Measurements from ENCODE around the gene TMCC3. TPM values are rescaled to one million over a fixed set of nuclear protein-coding genes. Genes with fewer than 3 reads are reported as not detected.

Gene TMCC3
- total and polyA plus RNA-seq, 2 experiments from 2014 or later: 0.11 to 0.46 TPM

- H3K4me2 ChIP-seq (ENCODE audit: unreplicated experiment): no peak overlapping the region
Observed at GRCh38 chr12:94582591-94582990, 67.8 kb downstream of the TMCC3 start.

DNA sequence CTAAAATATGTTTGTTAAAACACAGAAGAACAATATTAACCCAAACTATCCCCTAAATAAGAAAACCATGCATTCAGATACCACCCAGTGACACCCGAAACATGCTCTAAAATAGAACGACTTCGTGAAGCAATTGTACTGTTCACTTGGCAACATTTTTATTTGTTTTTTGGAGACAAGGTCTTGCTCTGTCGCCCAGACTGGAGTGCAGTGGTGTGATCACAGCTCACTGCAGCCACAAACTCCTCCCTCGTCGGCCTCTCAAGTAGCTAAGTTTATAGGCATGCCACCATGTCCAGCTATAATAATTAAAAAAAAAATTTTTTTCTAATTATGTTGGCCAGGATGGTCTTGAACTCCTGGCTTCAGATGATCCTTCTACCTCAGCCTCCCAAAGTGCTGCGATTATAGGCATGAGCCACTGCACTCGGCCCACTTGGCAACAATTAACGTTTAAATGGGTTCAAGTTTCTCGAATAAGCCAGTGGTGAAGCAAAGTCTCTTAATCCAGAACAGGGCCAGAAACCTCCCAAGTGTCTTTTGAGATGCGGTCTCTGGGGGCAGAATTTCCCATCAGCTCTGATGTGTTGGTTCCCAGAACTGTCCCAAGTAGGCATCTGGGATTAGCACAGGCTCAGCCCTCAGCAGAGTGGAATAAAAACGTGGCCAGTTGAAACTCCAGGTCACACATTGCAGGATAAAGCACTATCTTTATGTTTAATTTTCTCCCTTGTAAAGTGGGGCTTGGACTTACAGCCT is 74.5 kb downstream of the TMCC3 start:
- Histone ChIP-seq H3K4me2 (ENCODE audit: unreplicated experiment) (no peak overlapping the region), H2AFZ (no peak overlapping the region), H3K9me3 (ENCODE audit: low read depth) (no peaks in the 10 kb centered on the region), H4K20me1 (ENCODE audit: insufficient read depth) (no peaks in the 10 kb centered on the region), H3K4me3 (no peak overlapping the region), H3K9me2 (ENCODE audit: insufficient read depth) (no peaks in the 10 kb centered on the region), H3K27ac (no peak overlapping the region), H3K79me2 (ENCODE audit: insufficient read depth) (no peaks in the 10 kb centered on the region), H3K36me3 (ENCODE audit: low read depth) (no peaks in the 10 kb centered on the region), H3K9ac (no peak overlapping the region), H3K27me3 (replicated peaks; ENCODE audit: insufficient read depth) (no peaks in the 10 kb centered on the region), H3K4me1 (ENCODE audit: insufficient read depth) (no peaks in the 10 kb centered on the region), H3F3A (ENCODE audit: insufficient read depth) (no peaks in the 10 kb centered on the region)
- DNase-seq: no peak
- TF ChIP-seq EZH2 (IDR thresholded peaks at IDR 0.05; ENCODE audit: insufficient read depth, poor library complexity, severe bottlenecking) (no peak), EZH2phosphoT487 (IDR thresholded peaks at IDR 0.05; ENCODE audit: insufficient read depth, low read depth) (no peak)
- 78% methylated on average over 12 of the region's 12 CpGs for WGBS, 2 experiments (ENCODE audit: low coverage in 1 of 2, low lambda C conversion rate in 2 of 2, missing lambda C conversion rate in 2 of 2)
- in situ Hi-C loops (cut with MboI): no loop called here

More at GRCh38 chr12:94582591-94582990, 67.8 kb downstream of the TMCC3 start:
- H2AFZ ChIP-seq: no peak overlapping the region
- no peaks in the 10 kb centered on the region for H3K9me2 ChIP-seq (ENCODE audit: insufficient read depth)
- H3K79me2 ChIP-seq (ENCODE audit: insufficient read depth): no peaks in the 10 kb centered on the region
- H4K20me1 ChIP-seq (ENCODE audit: insufficient read depth): no peaks in the 10 kb centered on the region
- no peaks in the 10 kb centered on the region for H3K36me3 ChIP-seq (ENCODE audit: low read depth)
- no peak for DNase-seq
- H3F3A ChIP-seq (ENCODE audit: insufficient read depth): no peaks in the 10 kb centered on the region
- 90 to 91% methylated on average over 5 of the region's 5 CpGs for WGBS, 2 experiments (ENCODE audit: low coverage in 1 of 2, low lambda C conversion rate in 2 of 2, missing lambda C conversion rate in 2 of 2)
- H3K9me3 ChIP-seq (ENCODE audit: low read depth): no peaks in the 10 kb centered on the region
- no peaks in the 10 kb centered on the region; the same call in 1 of the 2 replicates for H3K27me3 ChIP-seq (replicated peaks; ENCODE audit: insufficient read depth)
- in situ Hi-C loops (cut with MboI): no loop called here
- H3K27ac ChIP-seq: no peak overlapping the region
- H3K4me1 ChIP-seq (ENCODE audit: insufficient read depth): no peaks in the 10 kb centered on the region; the same call in 1 of the 2 replicates
- no peak overlapping the region for H3K4me3 ChIP-seq
- no peak overlapping the region for H3K9ac ChIP-seq
- TF ChIP-seq EZH2phosphoT487 (IDR thresholded peaks at IDR 0.05; ENCODE audit: insufficient read depth, low read depth) (no peak), EZH2 (IDR thresholded peaks at IDR 0.05; ENCODE audit: insufficient read depth, poor library complexity, severe bottlenecking) (no peak)

DNA sequence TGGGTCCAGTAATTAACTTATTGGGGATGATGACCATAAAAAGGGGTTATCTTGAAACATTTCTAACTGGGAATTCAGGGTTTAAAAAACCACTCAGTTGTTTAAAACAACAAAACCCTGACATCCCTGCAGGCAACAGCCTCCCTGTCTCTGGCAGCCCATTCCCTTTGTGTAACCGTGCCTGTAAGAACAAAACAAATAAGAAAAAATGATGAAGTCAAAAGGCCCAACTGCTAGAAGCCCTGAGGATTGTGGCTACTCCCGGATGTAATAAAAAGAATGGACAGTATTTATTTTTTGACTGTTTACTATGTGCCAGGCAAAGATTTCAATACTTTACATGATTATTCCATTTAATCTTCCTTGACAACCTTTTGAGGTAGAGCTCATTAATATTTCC is 75.3 kb downstream of the TMCC3 start:
- H3K4me2 ChIP-seq (ENCODE audit: unreplicated experiment): no peak overlapping the region
- no peaks in the 10 kb centered on the region for H3K27me3 ChIP-seq (replicated peaks; ENCODE audit: insufficient read depth)
- in situ Hi-C loops (cut with MboI): no loop called here
- 85 to 90% methylated on average over 2 of the region's 2 CpGs for WGBS, 2 experiments (ENCODE audit: low coverage in 1 of 2, low lambda C conversion rate in 2 of 2, missing lambda C conversion rate in 2 of 2)
- no peaks in the 10 kb centered on the region for H3F3A ChIP-seq (ENCODE audit: insufficient read depth)
- no peaks in the 10 kb centered on the region for H4K20me1 ChIP-seq (ENCODE audit: insufficient read depth)
- H3K4me1 ChIP-seq (ENCODE audit: insufficient read depth): no peaks in the 10 kb centered on the region
- H3K79me2 ChIP-seq (ENCODE audit: insufficient read depth): no peaks in the 10 kb centered on the region
- no peak for DNase-seq
- TF ChIP-seq EZH2phosphoT487 (IDR thresholded peaks at IDR 0.05; ENCODE audit: insufficient read depth, low read depth) (no peak), EZH2 (IDR thresholded peaks at IDR 0.05; ENCODE audit: insufficient read depth, poor library complexity, severe bottlenecking) (no peak)
- H3K27ac ChIP-seq: no peak overlapping the region
- no peaks in the 10 kb centered on the region for H3K9me3 ChIP-seq (ENCODE audit: low read depth)
- H3K9me2 ChIP-seq (ENCODE audit: insufficient read depth): no peaks in the 10 kb centered on the region
- H2AFZ ChIP-seq: no peak overlapping the region
- H3K36me3 ChIP-seq (ENCODE audit: low read depth): no peaks in the 10 kb centered on the region
- H3K9ac ChIP-seq: no peak overlapping the region
- no peak overlapping the region for H3K4me3 ChIP-seq

DNA sequence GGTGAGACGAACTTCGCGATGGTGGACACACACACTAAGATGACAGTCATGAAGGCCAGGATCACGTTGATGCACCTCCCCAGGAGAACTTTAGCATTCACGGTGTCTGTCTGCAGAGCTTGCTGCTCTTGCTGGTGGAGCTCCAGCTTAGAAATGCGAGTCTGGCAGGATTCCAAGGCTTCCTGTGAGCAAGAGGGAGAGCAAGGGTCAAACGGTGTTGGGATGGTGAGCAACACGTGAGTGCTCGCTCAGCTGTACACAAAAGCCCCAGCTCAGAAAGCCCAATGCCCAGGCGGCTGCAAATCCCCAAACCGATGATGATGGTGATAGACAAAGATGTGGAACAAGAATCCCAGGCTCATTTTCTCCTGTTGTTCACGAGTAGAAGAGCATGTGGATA is 78.8 kb downstream of the TMCC3 start:
- 67 to 70% methylated on average over 12 of the region's 12 CpGs for WGBS, 2 experiments (ENCODE audit: low coverage in 1 of 2, low lambda C conversion rate in 2 of 2, missing lambda C conversion rate in 2 of 2)
- Histone ChIP-seq H3K27ac (no peak overlapping the region), H3K9me3 (ENCODE audit: low read depth) (no peaks in the 10 kb centered on the region), H3K4me3 (no peak overlapping the region), H3K27me3 (replicated peaks; ENCODE audit: insufficient read depth) (no peaks in the 10 kb centered on the region), H3F3A (ENCODE audit: insufficient read depth) (no peaks in the 10 kb centered on the region), H3K4me1 (ENCODE audit: insufficient read depth) (no peaks in the 10 kb centered on the region), H3K36me3 (ENCODE audit: low read depth) (no peaks in the 10 kb centered on the region), H2AFZ (no peak overlapping the region), H3K9ac (no peak overlapping the region), H3K9me2 (ENCODE audit: insufficient read depth) (no peaks in the 10 kb centered on the region), H3K4me2 (ENCODE audit: unreplicated experiment) (no peak overlapping the region), H4K20me1 (ENCODE audit: insufficient read depth) (no peaks in the 10 kb centered on the region), H3K79me2 (ENCODE audit: insufficient read depth) (no peaks in the 10 kb centered on the region)
- peak; percentile 33 for DNase-seq
- no peak for TF ChIP-seq EZH2 (IDR thresholded peaks at IDR 0.05; ENCODE audit: insufficient read depth, poor library complexity, severe bottlenecking)
- in situ Hi-C loops (cut with MboI): loop anchor here (25.0 kb wide), 1 partner anchor 766 kb away; no protein-coding TSS in a partner anchor
